ENCODE results near the gene ZBTB21. TPM values are rescaled to one million over a fixed set of nuclear protein-coding genes. Genes with fewer than 3 reads are reported as not detected.

ZBTB21 gene
- total RNA-seq, 1 experiment from 2014 or later = 18.1 TPM

GRCh38 chr21:42025376-42026081 lies 15.4 kb upstream of the ZBTB21 start:
- H3K27ac Mint-ChIP-seq = peak overlapping the region in 1 of 3 experiments; percentile 81; a peak in 1 of 7 replicates
- H3K4me3 Mint-ChIP-seq = no peak overlapping the region
- WGBS (ENCODE audit: extremely low coverage, insufficient read length, low lambda C conversion rate) = no CpG with 5 or more reads among the region's 12 CpGs

More at GRCh38 chr21:42025376-42026081, 15.4 kb upstream of the ZBTB21 start:
- H3K9ac ChIP-seq (ENCODE audit: extremely low read depth, insufficient read length, low read length) = no peak overlapping the region
- H3K4ac ChIP-seq (ENCODE audit: low read depth, low read length) = no peak overlapping the region
- H2AFZ ChIP-seq (ENCODE audit: low read length) = no peak overlapping the region
- no peak overlapping the region for H3K18ac ChIP-seq (ENCODE audit: insufficient read length, low read depth, low read length)
- no peak overlapping the region for H3K27ac ChIP-seq (ENCODE audit: insufficient read length, low read depth, low read length)
- no peak overlapping the region for H2AK5ac ChIP-seq (ENCODE audit: insufficient read length, low read length)
- no peak overlapping the region for H3K4me2 ChIP-seq (ENCODE audit: insufficient read depth, insufficient read length, low read length)
- H3K79me2 ChIP-seq (ENCODE audit: insufficient read depth, low read length) = no peaks in the 10 kb centered on the region
- H2BK120ac ChIP-seq (ENCODE audit: low read depth, low read length, poor library complexity, severe bottlenecking) = no peak overlapping the region
- no peak overlapping the region for H2BK20ac ChIP-seq (ENCODE audit: low read depth, low read length, poor library complexity, severe bottlenecking)
- no peak overlapping the region for H3K14ac ChIP-seq (ENCODE audit: insufficient read depth, low read length)
- no peak for DNase-seq
- H3K27me3 Mint-ChIP-seq (ENCODE audit: low read depth) = peaks cover 23% of the 10 kb centered on the region
- no peaks in the 10 kb centered on the region for H3K9me3 ChIP-seq (ENCODE audit: control insufficient read depth, low read depth, low read length)
- H3K23me2 ChIP-seq (ENCODE audit: insufficient read length, low read depth, low read length, poor library complexity, severe bottlenecking) = peaks cover 4% of the 10 kb centered on the region
- no peak overlapping the region for H3K56ac ChIP-seq (ENCODE audit: insufficient read length, low read depth, low read length)
- H4K5ac ChIP-seq (ENCODE audit: insufficient read length, low read depth, low read length) = no peak overlapping the region
- H4K20me1 ChIP-seq (ENCODE audit: control insufficient read depth, insufficient read depth, insufficient read length) = no peaks in the 10 kb centered on the region
- H3K4me1 Mint-ChIP-seq = peaks cover 18 to 28% of the 10 kb centered on the region in 2 experiments
- H3K23ac ChIP-seq (ENCODE audit: insufficient read length, low read depth, low read length) = no peak overlapping the region
- H3K79me1 ChIP-seq (ENCODE audit: insufficient read depth, low read depth, low read length, poor library complexity, severe bottlenecking) = no peaks in the 10 kb centered on the region
- no peaks in the 10 kb centered on the region for H3K9me3 Mint-ChIP-seq
- H3K36me3 Mint-ChIP-seq (ENCODE audit: insufficient read depth in 1 of 3, low read depth in 3 of 3) = no peaks in the 10 kb centered on the region
- H2BK5ac ChIP-seq (ENCODE audit: insufficient read length, low read length) = no peak overlapping the region
- H3K4me1 ChIP-seq (ENCODE audit: insufficient read depth, low read length) = no peaks in the 10 kb centered on the region; the same call in 1 of the 2 replicates
- H4K91ac ChIP-seq (ENCODE audit: insufficient read length, low read depth, low read length) = no peak overlapping the region
- no peaks in the 10 kb centered on the region for H3K27me3 ChIP-seq (ENCODE audit: insufficient read depth, low read length)
- no peak for TF ChIP-seq CTCF (conservative IDR thresholded peaks at IDR 0.05)
- H2BK12ac ChIP-seq (ENCODE audit: insufficient read length, low read depth, low read length) = no peak overlapping the region
- H4K8ac ChIP-seq (replicated peaks; ENCODE audit: insufficient read length, low read depth, low read length) = no peak overlapping the region
- H3T11ph ChIP-seq (ENCODE audit: low read length) = no peak overlapping the region
- H2BK15ac ChIP-seq (ENCODE audit: low read depth, low read length) = no peak overlapping the region
